ENCODE measurements around the gene NTSR2. TPM values are rescaled to one million over a fixed set of nuclear protein-coding genes. Genes with fewer than 3 reads are reported as not detected.

NTSR2 gene
- polyA plus RNA-seq, 2 of the 4 experiments (the other 2 are of a cell fraction) = not detected

GRCh38 chr2:11719230-11719977 lies 49.4 kb upstream of the NTSR2 start:
- TF ChIP-seq KDM1A (IDR thresholded peaks at IDR 0.05; ENCODE audit: low read depth) = no peak
- no peak for TF ChIP-seq ZSCAN20 (CRISPR knock-in tag; IDR thresholded peaks at IDR 0.05)
- no peak for TF ChIP-seq MAZ (IDR thresholded peaks at IDR 0.05; ENCODE audit: borderline replicate concordance, low read depth, low read length)
- no peak for TF ChIP-seq EHF (CRISPR knock-in tag; IDR thresholded peaks at IDR 0.05)
- no peak for TF ChIP-seq HEYL (CRISPR knock-in tag; IDR thresholded peaks at IDR 0.05)
- TF ChIP-seq, protein P1, sequence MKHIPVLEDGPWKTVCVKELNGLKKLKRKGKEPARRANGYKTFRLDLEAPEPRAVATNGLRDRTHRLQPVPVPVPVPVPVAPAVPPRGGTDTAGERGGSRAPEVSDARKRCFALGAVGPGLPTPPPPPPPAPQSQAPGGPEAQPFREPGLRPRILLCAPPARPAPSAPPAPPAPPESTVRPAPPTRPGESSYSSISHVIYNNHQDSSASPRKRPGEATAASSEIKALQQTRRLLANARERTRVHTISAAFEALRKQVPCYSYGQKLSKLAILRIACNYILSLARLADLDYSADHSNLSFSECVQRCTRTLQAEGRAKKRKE (CRISPR knock-in tag; IDR thresholded peaks at IDR 0.05; ENCODE audit: low read depth) = no peak
- TF ChIP-seq TP53 (CRISPR knock-in tag; IDR thresholded peaks at IDR 0.05) = no peak
- no peak for TF ChIP-seq HDAC2 (IDR thresholded peaks at IDR 0.05)
- Histone ChIP-seq H3K4me1 (peaks cover 9% of the 10 kb centered on the region; the same call in 2 of the 3 replicates), H3K9me3 (no peaks in the 10 kb centered on the region), H3K27ac (no peak overlapping the region), H3K4me3 (no peak overlapping the region), H3K4me2 (no peak overlapping the region)
- no peak for FAIRE-seq
- WGBS (ENCODE audit: missing lambda C conversion rate) = 41% methylated on average over 6 of the region's 6 CpGs
- CTCF ChIA-PET = interaction anchor here (1.1 to 2.8 kb wide), 6 partner anchors 9 to 65 kb away, joined by 3 to 9 read pairs (median 4); no protein-coding TSS in a partner anchor
- no peak for DNase-seq (ENCODE audit: low read depth in 1 of 2, low spot score in 1 of 2)
- POLR2A ChIA-PET = no interaction called here
- no peak for ATAC-seq

- DNase-seq (ENCODE audit: low read depth in 1 of 2, low spot score in 1 of 2) = no peak
Measured at GRCh38 chr2:11718606-11719005, 48.6 kb upstream of the NTSR2 start.

DNA sequence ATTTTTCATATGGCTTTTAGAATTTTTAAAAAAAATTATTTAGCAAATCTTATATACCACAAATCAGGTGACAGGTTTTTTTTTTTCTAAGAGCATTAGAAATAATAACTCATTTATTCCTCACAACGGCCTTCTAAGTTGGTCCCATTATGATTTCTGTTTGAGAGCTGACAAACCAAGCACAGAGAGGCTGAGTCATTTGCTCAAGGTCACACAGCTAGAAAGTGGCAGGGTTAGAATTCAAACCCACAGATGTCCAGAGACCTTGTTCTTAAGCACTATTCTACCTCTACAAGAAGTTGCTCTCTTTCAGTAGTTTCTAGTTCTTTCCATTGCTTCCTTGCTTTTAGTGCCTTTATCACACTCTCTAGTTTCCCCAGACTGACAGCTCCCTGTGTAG lies 47.6 kb upstream of the NTSR2 start:
- no peak overlapping the region for H3K4me3 ChIP-seq
- no peak overlapping the region for H3K27ac ChIP-seq
- DNase-seq (ENCODE audit: low read depth in 1 of 2, low spot score in 1 of 2) = no peak
- TF ChIP-seq, protein P2, sequence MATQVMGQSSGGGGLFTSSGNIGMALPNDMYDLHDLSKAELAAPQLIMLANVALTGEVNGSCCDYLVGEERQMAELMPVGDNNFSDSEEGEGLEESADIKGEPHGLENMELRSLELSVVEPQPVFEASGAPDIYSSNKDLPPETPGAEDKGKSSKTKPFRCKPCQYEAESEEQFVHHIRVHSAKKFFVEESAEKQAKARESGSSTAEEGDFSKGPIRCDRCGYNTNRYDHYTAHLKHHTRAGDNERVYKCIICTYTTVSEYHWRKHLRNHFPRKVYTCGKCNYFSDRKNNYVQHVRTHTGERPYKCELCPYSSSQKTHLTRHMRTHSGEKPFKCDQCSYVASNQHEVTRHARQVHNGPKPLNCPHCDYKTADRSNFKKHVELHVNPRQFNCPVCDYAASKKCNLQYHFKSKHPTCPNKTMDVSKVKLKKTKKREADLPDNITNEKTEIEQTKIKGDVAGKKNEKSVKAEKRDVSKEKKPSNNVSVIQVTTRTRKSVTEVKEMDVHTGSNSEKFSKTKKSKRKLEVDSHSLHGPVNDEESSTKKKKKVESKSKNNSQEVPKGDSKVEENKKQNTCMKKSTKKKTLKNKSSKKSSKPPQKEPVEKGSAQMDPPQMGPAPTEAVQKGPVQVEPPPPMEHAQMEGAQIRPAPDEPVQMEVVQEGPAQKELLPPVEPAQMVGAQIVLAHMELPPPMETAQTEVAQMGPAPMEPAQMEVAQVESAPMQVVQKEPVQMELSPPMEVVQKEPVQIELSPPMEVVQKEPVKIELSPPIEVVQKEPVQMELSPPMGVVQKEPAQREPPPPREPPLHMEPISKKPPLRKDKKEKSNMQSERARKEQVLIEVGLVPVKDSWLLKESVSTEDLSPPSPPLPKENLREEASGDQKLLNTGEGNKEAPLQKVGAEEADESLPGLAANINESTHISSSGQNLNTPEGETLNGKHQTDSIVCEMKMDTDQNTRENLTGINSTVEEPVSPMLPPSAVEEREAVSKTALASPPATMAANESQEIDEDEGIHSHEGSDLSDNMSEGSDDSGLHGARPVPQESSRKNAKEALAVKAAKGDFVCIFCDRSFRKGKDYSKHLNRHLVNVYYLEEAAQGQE (IDR thresholded peaks at IDR 0.05) = no peak
- TF ChIP-seq ZFP36 (IDR thresholded peaks at IDR 0.05; ENCODE audit: borderline replicate concordance, partially characterized antibody) = peak; percentile 15
- FAIRE-seq = no peak
- no peak for ATAC-seq
- WGBS (ENCODE audit: missing lambda C conversion rate) = 3% methylated on average over 1 of the region's 1 CpG
- CTCF ChIA-PET = interaction anchor here (0.9 to 2.8 kb wide), 5 partner anchors 9 to 882 kb away, joined by 3 to 9 read pairs (median 4); no protein-coding TSS in a partner anchor
- H3K4me2 ChIP-seq = no peak overlapping the region
- POLR2A ChIA-PET = no interaction called here
- no peaks in the 10 kb centered on the region for H3K9me3 ChIP-seq
- H3K4me1 ChIP-seq = peaks cover 9% of the 10 kb centered on the region; the same call in 2 of the 3 replicates

More at GRCh38 chr2:11718606-11719005, 48.6 kb upstream of the NTSR2 start:
- peaks cover 9% of the 10 kb centered on the region; the same call in 2 of the 3 replicates for H3K4me1 ChIP-seq
- no peak for TF ChIP-seq EHF (CRISPR knock-in tag; IDR thresholded peaks at IDR 0.05)
- no peak for TF ChIP-seq RARB (CRISPR knock-in tag; IDR thresholded peaks at IDR 0.05)
- TF ChIP-seq HES2 (IDR thresholded peaks at IDR 0.05) = no peak
- 37% methylated on average over 5 of the region's 5 CpGs for WGBS (ENCODE audit: missing lambda C conversion rate)
- no peak overlapping the region for H3K27ac ChIP-seq
- ChIA-PET POLR2A (no interaction called here), CTCF (interaction anchor here (1.0 to 2.8 kb wide), 5 partner anchors 10 to 66 kb away, joined by 3 to 9 read pairs (median 4); no protein-coding TSS in a partner anchor)
- FAIRE-seq (no peak), ATAC-seq (no peak)
- no peak overlapping the region for H3K4me2 ChIP-seq
- H3K4me3 ChIP-seq = no peak overlapping the region
- no peaks in the 10 kb centered on the region for H3K9me3 ChIP-seq

Data from A549 (cell line).